HEK293T (cell line): Measurements from ENCODE around the gene SERPINA12.

Experiments used
- BHLHE40 ChIP-seq: fragments of 450-650 bp; IDR thresholded peaks from 2 replicates; pipeline ENCODE4 v1.6.1; 2016; ENCODE audit warnings: mild to moderate bottlenecking, moderate library complexity, borderline replicate concordance
- FOXK2 ChIP-seq: fragments of 450-650 bp; IDR thresholded peaks from 2 replicates; pipeline ENCODE4 v1.6.1; 2016; ENCODE audit warnings: mild to moderate bottlenecking
- FOXM1 ChIP-seq: fragments of 450-650 bp; IDR thresholded peaks from 2 replicates; pipeline ENCODE4 v1.6.1; 2017; ENCODE audit warnings: mild to moderate bottlenecking, borderline replicate concordance
- LEF1 ChIP-seq: fragments of 450-650 bp; IDR thresholded peaks from 2 replicates; pipeline ENCODE4 v1.6.1; 2017; ENCODE audit warnings: mild to moderate bottlenecking, borderline replicate concordance
- TARDBP ChIP-seq: fragments of 450-650 bp; IDR thresholded peaks from 2 replicates; pipeline ENCODE4 v1.6.1; 2016
- ZNF384 ChIP-seq: fragments of 450-650 bp; IDR thresholded peaks from 2 replicates; pipeline ENCODE4 v1.6.1; 2016

DNA sequence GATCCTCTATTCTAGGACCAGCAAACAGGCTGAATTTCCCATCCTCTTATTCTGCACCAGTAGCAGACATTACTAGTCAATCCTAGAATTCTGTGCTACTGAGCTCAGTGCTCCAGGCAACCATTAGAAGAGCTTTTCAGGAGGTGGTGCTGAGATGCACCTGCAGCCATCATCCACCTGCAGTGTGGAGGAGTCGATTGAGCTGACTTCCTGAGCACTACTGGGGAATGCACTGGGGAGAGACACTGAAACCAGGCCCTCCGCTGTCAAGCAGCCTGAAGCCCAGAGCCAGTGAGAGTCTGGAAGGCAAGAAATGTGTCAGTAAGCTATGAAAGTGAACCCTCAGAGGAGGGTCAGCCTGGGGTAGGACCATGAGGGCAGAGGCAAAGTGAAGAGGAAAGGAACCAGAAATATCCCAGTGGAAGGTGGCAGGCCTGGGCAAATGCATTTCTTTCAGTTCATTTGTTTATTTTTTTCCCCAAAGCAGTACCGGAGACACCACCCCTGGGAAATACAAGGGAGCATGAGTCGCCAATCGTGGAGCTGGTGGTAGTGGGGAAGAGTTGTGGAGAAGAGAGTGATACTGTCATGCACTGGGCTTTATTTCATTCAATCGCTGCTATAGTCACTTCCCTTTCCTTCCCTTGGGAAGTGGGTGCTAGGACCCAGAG, 28.9 kb upstream of the SERPINA12 start:
- no peak for TF ChIP-seq TARDBP
- TF ChIP-seq ZNF384 = no peak
- TF ChIP-seq FOXM1 = no peak
- no peak for TF ChIP-seq FOXK2
- TF ChIP-seq BHLHE40 = no peak
- no peak for TF ChIP-seq LEF1
